ENCODE results near the gene FBXO21.

DNA sequence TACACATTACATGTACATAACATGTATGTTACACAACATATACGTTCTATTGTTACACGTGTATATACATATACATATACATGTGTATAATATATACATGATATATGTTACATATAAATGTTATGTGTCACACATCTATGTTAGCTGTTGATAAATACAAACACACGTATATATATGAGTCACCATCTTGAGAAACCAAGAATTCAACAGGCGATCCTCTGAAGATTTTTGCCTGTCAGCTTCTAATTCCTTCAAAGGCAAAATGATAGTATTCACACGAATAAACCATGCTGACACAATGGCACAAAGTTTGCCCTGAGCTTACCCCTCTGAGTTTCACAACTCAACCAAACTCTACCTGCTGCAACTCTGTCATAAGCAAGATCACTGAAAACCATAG is 60.9 kb downstream of the FBXO21 start:
- TF ChIP-seq, protein P1, sequence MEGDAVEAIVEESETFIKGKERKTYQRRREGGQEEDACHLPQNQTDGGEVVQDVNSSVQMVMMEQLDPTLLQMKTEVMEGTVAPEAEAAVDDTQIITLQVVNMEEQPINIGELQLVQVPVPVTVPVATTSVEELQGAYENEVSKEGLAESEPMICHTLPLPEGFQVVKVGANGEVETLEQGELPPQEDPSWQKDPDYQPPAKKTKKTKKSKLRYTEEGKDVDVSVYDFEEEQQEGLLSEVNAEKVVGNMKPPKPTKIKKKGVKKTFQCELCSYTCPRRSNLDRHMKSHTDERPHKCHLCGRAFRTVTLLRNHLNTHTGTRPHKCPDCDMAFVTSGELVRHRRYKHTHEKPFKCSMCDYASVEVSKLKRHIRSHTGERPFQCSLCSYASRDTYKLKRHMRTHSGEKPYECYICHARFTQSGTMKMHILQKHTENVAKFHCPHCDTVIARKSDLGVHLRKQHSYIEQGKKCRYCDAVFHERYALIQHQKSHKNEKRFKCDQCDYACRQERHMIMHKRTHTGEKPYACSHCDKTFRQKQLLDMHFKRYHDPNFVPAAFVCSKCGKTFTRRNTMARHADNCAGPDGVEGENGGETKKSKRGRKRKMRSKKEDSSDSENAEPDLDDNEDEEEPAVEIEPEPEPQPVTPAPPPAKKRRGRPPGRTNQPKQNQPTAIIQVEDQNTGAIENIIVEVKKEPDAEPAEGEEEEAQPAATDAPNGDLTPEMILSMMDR (optimal IDR thresholded peaks at IDR 0.05 in 1 of 3, IDR thresholded peaks at IDR 0.05 in 1 of 3, conservative IDR thresholded peaks at IDR 0.05 in 1 of 3; ENCODE audit: extremely low read depth in 1 of 3, insufficient read depth in 2 of 3, low read length in 3 of 3), result no peak
- no peak for TF ChIP-seq EZH2 (IDR thresholded peaks at IDR 0.05; ENCODE audit: low read length)
